HG03139 (cell line): Measurements from ENCODE around the gene FATE1.
"Not testable (repeated sequence)": the region's sequence is repeated elsewhere in the genome, so short reads cannot be mapped to it uniquely, and the experiment has no call there.

Experiments used
- ATAC-seq: cut with Tn5 transposase; IDR thresholded peaks from one replicate; pipeline ENCODE4 v1.9.1; 2021; ENCODE audit not compliant: unreplicated experiment

The FATE1 gene, protein sequence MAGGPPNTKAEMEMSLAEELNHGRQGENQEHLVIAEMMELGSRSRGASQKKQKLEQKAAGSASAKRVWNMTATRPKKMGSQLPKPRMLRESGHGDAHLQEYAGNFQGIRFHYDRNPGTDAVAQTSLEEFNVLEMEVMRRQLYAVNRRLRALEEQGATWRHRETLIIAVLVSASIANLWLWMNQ

DNA sequence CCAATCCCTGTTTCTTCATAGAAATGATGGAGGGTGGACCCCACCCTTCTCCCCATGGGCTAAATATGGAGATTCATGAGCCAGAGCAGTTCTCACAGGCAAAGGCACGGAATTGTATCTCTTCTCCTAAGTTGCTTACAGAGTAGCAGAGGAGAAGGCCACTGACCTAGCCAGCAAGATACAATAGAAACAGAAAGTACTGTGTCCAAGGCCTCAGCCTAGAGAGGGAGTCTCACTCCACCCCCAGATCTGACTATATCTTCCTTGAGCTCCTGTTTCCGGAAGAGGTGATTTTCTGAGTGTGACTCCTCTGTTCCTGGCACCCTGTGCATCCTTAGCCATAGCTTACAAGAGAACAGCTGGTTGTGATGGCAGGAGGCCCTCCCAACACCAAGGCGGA, at the start of gene FATE1:
TSS of gene FATE1 (plus strand) at position 284 of the 400 bp plus-strand sequence. CDS start at position 369, 85 bp downstream.
- no peak for ATAC-seq

GRCh38 chrX:151675121-151675746, 40.6 kb upstream of the FATE1 start:
- no peak for ATAC-seq

DNA sequence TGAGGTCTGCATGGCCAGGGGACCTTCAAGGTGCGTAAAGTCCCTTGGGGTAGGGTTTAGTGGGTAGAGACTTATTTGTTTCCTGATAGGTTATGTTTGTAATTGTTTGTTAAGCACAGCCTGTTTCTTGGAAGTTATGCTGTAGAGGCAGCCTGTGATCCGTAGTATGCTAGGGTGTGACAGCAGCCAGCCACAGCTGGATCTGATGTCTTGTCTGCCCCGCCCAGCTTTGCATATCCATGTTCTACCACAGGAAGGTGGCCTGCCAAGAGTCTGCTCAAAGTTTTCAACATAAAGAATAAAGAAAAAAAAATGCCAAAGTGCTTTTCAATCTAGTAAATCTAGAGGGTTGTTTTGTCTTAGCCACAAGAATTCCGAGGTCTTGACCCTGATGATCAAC, 39.6 kb upstream of the FATE1 start:
- ATAC-seq = no peak

GRCh38 chrX:151679798-151680402, 35.9 kb upstream of the FATE1 start:
- no peak for ATAC-seq

GRCh38 chrX:151680805-151681204, 35.0 kb upstream of the FATE1 start:
- ATAC-seq = peak; percentile 86

DNA sequence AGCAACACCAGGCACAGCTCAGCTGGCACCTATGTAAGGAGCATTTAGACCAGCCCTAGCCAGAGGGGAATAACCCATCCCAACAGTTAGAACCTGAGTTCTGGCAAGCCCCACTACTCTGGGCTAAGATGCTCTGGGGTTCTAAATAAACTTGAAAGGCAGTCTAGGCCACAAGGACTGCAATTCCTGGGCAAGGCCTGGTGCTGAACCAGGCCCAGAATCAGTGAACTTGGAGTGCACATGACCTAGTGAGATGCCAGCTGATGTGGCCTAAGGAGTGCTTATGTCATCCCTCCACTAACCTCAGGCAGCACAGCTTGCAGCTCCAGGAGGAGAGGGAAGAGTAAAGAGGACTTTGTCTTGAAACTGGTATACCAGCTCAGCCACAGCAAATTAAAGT, 28.2 kb upstream of the FATE1 start:
- ATAC-seq = no peak

- no peak for ATAC-seq
Observed at GRCh38 chrX:151688695-151689094, 27.1 kb upstream of the FATE1 start.

DNA sequence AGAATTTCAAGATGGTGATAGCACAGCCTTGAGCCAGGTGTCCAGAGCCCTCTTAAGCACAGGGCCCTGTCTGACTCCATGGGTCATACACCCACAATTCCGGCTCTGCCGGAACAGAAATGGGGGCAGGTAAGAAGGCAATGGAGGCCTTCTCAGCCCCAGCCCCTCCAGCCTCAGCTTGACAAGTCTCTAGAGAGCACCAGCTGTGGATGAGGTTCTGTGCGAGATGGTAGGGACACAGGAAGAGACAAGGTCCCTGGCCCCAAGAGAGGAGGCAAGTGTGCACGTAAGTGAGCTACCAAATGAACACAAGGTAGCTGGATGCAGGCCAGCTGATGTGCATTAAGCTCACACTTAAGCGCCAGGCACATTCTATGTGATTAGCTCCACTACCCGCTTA, 23.0 kb upstream of the FATE1 start:
- ATAC-seq = no peak

DNA sequence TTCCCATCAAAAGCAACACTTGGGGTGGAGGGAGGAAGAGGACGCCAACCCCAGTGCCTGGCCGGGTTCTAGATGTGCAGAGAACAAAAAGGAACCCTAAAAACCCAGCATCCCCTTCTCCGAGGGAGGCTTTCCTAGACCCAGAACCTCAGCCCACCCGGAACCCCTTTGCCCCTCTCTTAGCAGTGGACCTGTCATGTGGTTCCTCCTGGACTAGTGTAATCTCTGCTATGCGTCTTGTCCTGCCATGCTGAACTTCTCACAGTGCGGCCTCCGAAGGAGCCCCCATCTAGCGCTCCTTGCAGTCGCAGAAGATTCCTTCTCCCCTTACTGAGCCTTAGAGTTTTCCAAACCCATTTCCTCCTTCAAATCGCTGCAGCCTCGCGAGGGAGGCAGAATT, 21.7 kb upstream of the FATE1 start:
- no peak for ATAC-seq

- no peak for ATAC-seq
Observed at GRCh38 chrX:151694661-151695582, 20.9 kb upstream of the FATE1 start, which contains the start of gene PRRG3. Gene PRRG3, plus strand, starts transcription at chrX:151695458. Its CDS starts 3,357 bp downstream, at chrX:151698815.

DNA sequence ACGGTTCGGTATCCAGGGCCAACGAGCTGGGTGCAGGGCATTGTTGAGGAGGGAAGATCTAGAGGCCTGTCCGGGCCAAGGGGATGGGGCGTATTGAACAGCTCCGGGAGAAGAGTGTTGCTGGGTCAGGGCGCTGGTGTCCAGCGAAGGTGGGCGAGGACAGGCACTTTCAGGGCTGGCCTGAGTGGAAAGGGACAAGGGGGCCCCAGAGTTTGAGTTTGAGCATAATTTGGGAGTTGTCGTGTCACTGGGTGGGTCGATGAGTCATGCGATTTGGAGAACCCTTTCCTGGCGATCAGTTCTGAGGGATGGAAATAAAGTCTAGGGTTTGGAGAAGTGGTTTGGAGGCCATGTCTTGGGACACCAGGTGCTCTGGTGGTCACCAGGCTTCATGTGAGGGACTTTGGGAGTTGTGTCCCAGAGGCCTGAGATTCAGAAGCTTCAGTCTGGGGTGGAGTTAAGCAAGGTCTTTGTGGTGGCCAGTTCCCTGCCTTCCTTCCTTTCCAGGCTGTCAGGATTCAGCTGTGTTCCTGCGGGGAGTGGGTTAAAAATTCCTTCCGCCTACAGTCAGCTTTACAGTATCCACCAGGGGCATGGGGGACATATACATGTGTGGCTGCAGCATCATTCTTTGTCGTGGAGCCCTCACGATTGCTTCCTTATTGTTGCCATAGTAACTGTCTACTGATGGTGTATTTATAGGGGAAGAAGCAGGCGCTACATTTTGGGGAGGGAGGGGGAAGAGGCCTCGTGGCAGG, 20.1 kb upstream of the FATE1 start:
- no peak for ATAC-seq

- not testable (repeated sequence) for ATAC-seq
Observed at GRCh38 chrX:151697082-151697481, 18.8 kb upstream of the FATE1 start.

DNA sequence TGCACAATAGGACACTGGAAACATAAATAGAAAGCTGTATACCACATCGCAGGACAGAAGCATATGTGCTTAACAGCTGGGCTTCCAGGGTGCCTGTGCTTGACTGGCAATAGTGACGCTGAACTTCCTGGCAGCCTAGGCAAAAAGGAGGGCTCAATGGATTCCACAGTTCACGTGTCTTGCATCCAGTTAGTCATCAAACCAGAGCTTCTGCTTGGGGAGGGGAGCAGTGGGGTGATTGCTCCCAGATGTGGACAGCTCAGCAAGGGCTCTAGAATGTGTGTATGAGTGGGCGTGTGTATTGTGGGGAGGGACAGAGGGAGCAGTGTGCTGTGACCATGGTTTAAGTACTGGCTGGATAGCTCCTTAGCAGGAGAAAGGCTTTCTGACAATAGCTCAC, 18.3 kb upstream of the FATE1 start:
- no peak for ATAC-seq

DNA sequence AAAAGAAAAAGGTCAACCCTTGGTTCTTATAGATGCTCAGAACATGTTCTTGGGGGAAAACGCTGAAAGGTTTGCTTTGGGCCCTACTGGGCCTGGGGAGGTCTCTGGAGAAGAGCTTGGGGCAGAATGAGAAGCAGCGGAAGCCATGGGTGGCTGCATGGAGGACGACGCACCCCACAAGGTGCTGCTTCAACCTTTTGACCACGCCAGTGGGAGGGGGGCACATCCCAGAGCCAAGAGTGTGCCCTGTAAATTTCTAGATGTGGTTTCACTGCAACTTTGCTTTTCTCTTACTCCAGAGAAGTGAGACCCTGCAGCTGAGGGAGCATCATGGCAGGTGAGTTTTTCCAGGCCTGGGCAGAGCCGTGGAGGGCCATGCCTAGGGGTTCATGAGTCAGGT, 17.4 kb upstream of the FATE1 start:
- ATAC-seq = no peak

DNA sequence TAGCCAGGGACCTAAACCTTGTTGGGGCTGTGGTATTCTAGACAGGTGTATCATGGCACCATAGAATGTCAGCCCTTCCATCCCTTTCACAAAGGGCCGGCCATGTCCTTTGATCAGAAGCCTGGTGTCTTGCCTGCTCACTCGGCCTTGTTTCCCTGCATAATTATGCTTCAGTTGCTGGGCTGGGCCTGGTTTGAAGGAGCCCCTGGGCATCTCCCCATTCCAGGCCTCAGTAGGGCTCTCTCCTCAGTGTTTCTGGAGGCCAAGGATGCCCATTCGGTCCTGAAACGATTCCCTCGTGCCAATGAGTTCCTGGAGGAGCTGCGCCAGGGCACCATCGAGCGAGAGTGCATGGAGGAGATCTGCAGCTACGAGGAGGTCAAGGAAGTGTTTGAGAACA, 16.1 kb upstream of the FATE1 start:
- no peak for ATAC-seq

- ATAC-seq = no peak
Observed at GRCh38 chrX:151700581-151700980, 15.3 kb upstream of the FATE1 start.

- ATAC-seq = no peak
Observed at GRCh38 chrX:151701071-151701470, 14.8 kb upstream of the FATE1 start.

DNA sequence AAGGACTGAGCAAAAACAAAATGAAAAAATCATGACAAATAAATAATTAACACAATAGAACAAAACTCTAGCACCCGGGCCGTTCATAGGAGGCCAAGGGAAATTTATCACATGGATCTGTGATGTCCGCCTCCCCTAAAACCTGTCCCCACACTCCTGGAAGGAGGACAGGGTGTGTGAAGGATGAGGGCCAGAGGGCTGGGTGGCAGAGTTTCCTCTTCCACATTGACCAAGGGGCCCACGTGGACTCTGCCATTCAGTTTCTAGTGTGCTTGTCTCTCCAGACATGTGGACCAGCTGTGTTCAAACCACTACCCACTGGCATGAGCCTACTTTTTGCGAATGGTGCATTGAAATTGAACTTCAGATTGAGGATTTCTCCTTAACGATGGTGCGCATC, 14.3 kb upstream of the FATE1 start:
- ATAC-seq = no peak

DNA sequence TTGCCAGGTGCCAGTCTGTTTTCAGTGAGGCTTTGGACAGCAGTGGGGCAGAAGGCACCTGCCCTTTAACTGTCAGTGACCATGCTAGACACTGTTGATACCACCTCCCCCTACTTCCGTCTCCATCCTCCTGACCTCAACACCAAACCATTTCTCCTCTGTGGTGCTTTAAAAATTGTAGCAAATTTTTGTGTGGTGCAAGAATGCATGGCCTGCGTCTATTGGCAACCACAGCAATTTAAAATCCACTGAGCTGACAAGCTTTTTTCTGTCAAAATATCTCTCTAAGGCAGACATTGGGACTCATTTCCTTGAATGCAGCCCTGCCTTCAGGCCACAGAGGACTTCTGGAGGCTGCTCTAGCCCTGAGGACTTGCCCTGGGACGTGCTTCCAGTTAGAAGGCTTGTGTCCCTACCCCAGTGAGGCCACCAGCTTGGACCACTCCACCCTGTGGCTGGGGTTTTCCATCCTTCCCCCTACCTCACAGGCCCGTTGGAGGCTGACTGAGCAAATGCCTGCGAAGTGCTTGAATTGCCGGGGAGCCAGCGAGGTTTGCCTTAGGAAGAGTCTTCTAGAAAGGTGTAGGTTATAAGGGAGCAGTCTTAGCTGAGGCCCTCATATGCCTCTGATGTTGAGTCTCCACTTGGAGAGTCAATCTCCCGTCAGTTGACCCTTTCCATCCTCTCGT, 13.7 kb upstream of the FATE1 start:
- no peak for ATAC-seq

GRCh38 chrX:151702741-151703340, 13.0 kb upstream of the FATE1 start:
- no peak for ATAC-seq
